Pons (tissue), 1 donor: ENCODE data around the gene HIVEP2.

ENCODE experiments used
- DNase-seq: peaks from one replicate; pipeline ENCODE4 v3.0.0-alpha.2; 2016; ENCODE audit warnings: low spot score

The HIVEP2 gene

DNA sequence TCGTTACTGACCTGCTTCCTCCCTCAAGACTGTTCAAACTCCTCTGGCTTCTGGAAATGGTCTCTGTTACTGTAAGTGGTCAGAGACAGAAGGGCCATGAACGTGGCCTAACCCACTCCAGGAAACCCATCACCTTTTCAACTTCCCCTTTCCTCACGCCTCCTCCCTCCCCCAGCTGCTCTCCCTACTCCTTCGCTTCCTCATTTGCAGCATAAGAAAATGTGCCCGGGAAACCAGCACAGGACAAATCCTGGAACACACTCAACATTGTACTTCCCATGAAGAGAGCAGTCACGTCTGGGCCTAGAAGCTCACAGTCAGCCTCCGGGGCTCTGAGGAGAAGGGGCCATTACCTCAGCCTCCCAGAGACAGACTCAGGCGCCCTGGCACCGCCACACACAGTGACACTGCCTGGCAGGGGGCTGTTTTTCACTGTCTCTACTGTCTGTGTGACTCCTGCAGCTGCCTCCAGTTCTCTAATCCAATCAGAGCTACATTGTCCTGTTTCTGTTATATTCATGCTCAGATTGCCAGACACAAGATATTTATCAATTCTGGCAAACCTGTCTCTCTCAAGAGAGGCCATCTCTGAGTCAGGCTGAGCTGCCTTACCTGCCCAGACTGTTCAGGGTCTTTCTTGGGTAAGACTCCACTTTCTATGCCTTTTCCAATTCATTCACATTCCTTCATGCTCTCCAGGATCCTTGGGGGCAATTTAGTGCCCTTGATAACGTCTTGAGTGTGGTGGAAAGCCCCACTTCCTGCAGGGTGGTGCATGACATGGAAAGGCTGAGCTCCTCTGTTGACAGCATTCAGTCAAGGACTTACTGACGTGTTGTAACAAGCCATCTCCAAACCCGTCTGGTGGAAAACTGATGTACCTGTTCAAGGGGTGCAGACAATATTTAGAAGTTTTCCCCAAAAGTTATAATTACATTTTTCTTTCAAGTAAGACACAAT lies 242.2 kb downstream of the HIVEP2 start:
- peak; percentile 87 for DNase-seq
